Kidney glomerular epithelial cell (primary cell): ENCODE results near the gene CDHR1.

Experiments used
- DNase-seq: peaks from one replicate; lab custom pipeline; 2025; lab: John Stamatoyannopoulos, UW

The CDHR1 gene

DNA sequence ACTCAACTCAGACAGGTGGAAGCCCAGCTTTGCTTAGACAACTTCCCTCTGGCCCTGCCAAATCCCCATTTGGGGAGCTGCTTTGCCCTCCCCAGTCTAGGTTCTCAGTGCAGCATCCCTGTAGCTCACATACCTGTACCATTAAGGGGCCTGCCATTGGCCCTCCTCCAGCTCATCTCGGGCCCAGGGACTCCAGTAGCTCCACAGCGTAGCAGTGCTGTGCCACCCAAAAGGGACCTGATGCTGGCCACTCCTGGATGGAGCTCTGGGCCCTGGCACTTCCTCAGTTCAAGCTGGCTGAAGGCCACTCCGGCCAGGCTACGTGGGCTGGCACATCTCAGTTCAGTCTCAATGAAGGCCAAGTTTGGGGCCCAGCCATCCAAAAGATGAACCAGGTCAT is 39.6 kb downstream of the CDHR1 start:
- no peak for DNase-seq

DNA sequence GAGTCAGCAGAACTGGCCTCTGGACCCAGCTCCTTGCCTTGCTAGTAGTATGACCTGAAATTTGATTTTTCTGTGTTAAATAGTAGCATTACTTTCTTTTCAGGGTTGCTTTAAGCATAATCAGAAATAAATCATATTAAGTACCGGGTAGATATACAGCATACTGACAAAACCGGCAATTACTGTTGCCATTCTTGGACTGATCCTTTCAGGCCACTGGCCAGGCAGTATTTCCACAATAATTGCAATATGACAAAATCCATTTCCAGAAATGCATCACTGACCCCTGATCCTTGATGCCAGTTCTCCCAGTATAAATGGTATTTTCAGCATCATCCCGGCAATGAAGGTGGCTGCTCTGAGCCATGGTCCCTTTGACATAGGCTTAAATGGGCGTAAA is 40.1 kb downstream of the CDHR1 start:
- no peak for DNase-seq

DNA sequence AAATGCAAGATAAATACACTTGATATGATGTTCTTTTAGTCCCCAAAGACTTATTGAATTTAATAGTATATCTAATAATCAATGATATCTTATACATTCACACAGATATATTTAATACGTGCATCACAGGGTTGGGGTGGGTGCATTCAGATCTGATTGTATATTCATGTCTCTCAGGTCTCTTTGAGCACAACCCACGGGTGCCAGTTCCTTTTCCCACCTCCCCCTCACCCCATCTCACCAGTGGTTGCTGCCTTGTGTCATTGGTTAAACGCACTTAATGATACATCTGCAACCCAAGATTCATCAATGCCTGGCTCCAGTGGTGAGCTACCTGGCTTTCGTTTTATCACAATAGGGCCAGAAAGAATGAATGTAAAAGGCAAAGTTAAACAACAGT is 40.8 kb downstream of the CDHR1 start:
- DNase-seq: no peak

DNA sequence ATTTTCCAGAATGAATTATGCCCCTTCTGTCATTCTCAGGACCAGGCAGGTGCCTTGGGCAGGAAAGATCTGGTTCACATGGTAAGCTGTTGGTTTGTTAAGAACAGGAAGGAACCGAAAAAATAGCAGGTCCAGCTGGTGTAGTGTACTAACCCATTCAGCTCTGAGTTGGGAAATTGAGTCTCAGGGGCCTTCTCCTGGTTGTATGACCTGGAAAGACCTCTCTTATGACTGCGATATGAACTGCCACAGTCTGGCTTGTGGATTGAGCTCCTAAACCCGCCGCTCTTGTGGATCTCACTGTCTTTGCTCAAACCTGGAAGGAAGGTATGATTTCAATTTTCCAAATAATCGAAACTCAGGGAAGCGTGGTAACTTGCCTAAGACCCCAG is 42.5 kb downstream of the CDHR1 start:
- no peak for DNase-seq

DNA sequence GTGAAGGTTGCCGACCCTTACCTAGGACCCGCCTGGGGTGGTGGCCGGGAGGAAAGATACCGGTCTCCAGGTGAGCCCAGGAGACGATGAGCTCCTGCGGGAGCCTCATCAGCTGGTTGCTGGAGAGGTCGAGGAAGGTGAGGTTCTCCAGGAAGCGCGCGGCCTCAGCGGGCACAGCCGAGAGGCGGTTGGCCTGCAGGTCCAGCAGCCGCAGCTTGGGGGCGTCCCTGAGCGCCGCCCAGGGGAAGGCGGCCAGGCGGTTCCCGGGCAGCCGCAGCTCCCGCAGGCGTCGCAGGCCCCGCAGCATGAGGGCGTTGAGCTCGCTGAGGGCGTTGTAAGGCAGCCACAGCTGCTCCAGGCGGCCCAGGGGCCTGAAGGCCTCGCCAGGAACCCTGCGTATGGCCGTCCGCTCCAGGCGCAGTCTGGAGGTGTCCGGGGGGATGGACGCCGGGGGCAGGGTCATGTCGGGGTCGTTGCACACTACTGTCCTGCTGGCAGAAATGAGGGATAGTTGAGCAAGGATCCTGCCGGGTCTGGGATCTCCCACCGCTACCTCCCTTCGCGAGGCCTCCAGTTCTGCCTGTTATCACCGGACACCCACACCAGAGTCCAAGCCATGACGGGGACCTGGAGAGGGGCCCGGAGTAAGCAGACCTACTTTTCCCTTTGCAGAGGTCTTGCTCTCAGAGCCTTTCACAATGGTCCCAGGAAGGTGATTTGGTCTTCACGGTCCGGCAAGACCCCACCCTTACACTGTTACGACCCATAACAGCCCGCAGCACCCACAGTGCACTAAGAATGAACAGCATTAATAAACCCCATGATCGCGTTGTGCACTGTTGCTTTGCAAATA is 43.1 kb downstream of the CDHR1 start:
- no peak for DNase-seq

DNA sequence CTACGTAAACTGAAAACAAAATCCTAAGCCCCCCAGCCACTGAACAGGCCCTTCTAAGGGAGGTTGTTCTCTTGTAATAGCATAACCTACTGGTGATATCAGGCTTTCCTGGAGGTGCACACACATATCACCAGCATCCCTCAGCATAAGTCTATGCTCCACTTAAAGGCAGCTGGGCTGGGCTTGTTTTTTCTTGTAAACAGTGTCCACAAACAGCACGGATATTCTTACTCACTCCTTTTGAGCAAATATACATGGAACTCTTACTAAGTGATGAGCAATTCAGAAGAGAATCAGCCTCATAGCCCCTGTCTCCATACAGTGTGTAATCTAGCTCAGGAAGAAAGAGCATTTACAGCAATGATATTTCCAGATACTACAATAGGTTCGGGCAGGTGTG is 44.6 kb downstream of the CDHR1 start:
- no peak for DNase-seq

DNA sequence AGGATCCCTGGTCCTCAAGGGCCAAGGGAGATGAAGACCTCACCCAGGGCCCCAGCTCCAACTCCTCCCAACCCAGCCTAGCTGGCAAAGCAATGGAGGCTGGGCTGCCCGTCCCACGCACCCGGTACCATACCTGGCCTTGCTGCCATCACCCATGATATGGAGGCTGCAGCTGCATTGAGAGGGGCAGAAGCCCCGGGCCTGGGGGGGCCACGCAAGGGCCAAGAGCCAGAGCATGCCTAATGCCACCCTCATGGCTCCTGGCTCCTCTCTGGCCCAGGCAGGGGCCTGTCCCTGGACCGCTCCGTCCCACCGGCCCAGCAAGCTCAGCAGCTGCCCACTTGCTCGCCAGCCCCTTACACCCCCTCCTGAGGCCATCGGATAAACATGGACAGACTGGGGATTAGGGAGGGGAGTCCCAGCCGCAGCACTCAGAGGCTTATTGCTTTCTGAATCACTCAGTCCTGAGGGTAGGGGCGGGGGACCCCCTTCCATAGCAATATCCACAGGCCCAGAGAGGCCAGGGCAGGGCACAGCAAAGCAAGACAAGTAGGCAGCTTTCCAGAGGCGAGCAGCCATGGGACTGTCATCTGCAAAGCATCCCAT is 47.0 kb downstream of the CDHR1 start, which contains the start of gene LRIT1:
Gene LRIT1 (minus strand): TSS at position 362 of the 606 bp plus-strand sequence. CDS start 107 bp downstream, at position 255.
- DNase-seq: no peak

DNA sequence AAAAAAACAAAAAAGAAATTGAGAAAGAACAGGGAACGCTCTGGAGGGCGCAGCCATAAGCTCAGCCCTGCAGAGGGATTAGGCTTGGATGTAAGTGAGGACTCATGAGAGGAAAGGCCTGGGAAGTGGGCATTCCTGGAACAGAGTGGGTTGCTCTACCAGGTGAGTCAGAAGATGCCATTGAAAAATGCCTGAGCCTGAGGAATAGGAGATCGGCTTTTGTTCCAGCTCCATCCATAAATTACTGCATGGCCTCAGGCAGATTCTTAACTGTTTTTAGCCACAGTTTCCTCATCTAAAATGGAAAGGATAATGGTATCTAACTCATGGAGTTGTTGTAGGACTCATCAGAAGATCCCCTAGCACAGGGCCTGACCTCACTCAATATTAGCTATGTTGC is 49.4 kb downstream of the CDHR1 start:
- no peak for DNase-seq

DNA sequence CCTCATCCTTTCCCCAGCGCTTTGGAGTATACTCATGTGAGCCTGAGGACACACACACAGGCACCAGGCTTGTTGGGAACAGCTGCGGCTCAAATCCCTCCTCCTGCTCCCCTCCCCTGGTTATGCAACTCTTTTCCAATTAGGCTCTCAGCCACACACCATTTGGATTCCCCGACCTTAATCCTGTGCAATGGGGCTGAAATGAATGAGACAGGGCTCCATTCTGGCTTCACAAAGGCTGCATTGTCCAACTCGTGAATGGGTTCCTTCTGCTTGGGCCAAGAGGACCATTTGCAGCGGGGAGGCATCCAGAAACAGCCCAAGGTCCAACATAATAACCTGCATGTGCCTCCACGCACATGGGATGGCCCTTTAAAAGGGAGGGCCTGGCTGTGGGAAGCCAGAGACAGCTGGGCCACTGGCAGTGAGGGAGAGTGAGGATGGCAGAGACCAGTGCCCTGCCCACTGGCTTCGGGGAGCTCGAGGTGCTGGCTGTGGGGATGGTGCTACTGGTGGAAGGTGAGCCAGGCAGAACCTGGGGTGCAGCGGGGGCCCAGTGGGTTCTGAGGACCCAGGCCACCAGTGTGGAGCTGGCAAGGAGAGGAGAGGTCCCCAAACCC is 50.4 kb downstream of the CDHR1 start, which contains the start of gene RGR:
Gene RGR (plus strand): TSS at position 403 of the 620 bp plus-strand sequence. CDS start 38 bp downstream, at position 441.
- no peak for DNase-seq

DNA sequence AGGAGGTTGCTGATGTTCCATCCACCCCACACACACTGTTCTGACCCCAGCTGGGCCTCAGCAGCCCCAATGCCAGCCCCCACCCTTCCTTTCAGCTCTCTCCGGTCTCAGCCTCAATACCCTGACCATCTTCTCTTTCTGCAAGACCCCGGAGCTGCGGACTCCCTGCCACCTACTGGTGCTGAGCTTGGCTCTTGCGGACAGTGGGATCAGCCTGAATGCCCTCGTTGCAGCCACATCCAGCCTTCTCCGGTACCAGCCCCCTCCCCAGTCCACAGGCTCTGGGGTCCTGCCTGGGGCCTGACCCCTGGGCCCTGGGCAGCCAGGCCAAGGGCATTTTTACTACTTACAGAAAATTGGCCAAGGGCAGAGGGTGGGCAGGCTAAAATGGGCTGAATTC is 53.2 kb downstream of the CDHR1 start:
- DNase-seq: no peak

DNA sequence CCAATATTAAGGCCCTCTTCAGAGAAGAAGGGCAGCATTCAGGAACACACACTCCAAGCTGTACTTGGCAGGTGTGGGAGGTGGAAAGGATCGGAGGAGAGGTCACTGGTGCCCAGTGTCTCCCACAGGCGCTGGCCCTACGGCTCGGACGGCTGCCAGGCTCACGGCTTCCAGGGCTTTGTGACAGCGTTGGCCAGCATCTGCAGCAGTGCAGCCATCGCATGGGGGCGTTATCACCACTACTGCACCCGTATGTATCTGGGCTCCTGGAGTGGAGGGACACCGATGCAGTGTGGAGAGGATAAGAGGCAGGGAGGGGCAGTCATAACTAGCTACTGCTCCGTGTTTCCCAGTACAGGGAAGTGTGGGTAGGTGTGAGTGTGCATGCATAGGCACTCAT is 54.5 kb downstream of the CDHR1 start:
- no peak for DNase-seq

DNA sequence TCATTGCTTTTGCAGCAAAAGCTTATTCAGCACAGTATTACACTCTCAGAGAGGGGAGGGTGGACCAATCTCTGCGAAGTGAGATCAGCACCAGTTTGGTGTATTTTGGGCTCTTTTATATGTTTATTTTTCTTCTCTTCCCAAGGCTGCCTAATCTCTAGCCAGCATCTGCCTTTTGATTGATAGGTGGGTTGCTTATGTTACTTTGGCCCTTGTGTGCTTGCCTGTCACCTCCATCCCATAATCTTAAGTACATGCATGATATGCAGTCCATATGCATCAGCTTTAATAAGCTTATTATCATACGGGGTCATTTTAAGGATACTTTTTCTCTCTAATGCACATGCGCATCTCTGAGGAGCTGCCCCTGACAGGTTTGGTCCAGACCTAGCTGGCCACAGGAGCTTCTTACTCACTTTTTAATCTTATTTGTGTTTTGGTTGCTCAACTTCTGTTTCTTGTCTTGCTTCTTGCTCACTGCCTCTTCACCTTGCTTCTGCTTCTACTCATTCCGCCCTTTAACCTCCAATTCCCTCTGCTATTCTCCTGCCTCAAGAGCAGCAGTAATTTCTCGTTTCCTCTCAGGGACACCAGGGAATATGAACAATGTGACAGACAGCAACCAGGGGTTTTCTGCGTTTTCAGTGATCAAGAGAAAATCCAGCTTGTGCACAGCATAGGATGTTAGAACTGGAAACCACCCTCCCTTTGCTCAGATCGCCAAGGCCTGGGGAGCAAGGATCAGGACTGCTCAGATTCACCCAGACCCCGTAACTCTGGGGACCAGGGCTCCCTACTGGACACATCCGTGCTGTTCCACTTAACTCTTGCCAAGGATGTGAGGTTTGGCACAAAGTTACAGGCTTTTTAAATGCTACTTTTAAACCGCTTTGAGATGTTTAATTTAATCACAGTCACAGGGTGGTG is 60.5 kb downstream of the CDHR1 start:
- no peak for DNase-seq

DNA sequence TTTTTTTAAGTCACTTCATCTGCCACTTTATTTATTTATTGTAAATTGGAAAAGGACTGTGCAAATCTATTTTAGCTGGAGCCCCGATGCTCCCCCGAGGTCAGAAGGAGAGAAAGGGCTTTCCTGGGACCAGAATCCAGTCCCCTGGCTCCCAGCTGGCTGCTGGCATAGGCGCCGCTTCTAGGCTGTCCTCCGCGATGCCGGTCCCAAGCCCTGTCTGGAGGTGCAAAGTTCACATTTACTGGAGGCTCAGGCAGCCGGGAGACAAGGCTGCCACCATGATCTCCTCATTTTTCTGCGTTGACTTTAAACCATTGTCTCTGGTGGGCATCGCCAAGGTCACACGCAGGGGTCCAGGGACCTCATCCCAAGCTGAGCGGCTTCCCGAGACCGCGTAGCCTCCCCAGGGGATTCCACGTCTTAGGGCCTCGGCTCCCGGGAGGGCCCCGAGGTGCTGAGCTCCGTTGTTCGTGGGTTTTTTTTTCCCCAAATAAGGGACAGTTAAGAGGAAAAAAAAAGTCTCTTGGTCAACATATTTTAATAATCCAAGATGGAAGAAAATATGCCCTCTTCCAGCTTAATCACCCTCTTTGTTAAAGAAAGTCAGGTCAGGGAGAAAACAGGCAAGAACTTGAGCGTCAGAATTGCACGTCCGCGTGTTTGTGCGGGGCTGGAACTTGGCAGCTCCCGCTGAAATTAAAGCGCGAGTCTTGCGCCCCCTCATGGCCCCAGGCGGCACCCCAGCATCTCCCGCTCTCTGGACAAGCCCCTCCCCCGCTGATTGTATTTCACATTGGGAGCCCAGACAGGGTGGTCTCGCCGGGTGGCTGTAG is 62.4 kb downstream of the CDHR1 start:
- no peak for DNase-seq

DNA sequence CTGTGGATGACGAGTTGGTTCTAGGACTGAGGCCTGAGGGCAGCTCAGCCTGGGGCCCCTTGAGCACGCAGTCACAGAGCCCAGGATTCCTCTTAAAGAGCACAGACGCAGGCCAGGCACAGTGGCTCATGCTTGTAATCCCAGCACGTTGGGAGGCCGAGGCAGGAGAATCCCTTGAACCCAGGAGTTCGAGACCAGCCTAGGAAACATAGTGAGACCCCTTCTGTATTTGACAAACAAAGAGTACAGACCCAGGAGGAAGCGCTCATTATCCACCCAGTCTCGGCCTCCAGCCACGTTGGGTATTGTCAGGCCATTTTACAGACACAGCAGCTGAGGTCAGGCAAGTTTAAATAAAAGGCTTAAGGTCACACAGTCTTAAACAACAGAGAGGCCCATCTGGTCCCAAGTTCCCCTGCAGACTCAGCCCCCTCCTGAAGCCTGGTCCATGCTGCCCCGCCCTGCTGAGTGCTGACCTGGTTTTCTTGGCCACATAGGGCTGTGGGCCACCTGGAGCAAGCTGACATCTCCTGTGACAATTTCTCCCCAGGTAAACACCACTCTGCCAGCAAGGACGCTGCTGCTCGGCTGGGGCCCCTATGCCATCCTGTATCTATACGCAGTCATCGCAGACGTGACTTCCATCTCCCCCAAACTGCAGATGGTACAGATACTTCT is 63.1 kb downstream of the CDHR1 start:
- DNase-seq: no peak

DNA sequence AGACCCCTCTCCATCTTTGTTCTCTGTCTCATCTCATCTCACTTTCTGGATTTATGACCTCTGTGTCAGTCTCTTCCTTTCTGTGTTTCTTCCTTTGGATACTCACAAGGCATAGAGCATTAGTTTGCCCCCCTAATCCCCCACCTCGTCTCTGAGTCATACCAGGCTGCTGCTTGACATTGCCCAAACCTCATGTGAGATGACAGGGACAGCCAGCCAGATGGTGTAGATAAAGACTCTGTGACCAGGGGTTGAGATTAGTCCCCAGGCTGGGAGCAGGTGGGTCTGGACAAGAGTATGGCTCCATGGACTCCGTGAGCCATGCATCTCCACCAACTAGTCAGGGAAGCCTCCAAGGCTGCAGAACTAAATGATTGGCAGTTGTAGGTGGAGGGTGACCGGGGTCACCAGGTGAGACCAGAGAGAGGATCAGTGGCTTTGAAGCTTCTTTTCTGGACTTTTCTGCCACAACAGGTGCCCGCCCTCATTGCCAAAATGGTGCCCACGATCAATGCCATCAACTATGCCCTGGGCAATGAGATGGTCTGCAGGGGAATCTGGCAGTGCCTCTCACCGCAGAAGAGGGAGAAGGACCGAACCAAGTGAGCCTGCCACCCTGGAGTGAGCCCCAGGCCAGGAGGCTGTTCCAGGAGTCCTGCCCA is 63.8 kb downstream of the CDHR1 start:
- DNase-seq: no peak

DNA sequence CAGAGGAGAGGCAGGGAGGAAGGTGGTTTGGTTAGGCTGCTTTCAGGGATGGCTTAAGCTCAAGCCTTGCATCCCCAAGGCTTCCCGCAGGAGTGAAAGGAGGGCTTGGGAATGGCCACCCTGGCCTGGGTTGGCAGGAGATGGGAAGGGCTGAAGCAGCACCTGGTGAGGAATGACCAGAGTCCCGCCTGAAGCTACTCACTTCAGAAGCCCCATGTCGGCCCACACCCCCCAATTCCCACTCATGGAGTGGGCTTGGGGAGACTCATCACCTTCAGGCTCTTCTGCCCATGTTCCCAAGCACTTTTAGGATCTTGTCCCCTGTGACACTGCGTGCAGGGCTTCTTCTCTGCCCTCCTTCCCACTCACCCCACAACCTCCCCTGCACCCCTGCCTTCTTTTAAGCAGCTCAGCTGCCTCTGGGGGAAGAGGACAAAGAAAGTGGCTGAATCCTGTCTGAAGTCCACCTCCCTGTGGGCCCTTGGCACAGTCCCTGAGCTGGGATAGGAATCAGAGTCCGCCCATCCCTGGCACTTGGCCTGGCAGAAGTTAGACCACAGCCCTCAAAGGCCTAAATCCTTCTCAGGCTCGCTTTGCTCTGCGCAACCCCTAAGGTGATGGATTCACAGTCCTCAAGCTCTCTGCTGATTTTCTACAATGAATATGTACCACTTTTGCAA is 67.0 kb downstream of the CDHR1 start:
- DNase-seq: no peak

DNA sequence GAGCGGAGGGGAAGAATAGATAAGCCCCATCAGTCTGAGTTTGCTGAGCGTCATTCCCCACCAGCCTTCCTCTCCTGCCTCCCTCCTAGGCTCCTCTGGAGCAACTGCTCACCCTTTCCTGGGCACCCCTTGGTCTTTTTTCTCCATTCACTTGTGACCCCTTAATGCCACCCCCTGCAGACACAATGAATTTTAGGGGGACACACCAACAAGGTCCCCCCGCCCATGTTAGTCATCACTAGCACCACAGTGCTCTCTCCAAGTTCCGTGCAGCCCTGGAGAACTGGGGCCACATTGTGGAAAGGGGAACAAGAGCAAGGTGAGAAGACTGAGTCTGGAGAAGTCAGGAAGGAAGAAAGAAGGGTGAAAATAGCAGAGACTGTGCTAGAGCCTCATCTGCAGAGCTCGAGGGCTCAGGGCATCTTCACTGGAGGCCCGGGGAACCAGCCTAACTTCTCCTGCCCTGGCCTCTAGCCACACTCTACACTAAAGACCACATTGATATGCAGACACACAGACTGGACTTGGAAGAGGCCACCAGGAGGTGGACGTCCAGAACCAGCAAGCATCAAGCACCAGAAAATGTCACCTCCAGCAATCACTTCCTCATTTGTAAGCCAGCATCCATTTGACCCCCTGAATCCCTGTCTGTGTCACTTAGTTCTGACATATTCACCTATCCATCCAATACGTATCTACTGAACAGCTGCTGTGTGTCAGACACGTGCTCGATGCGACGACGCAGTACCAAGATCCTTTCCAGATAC is 68.0 kb downstream of the CDHR1 start:
- no peak for DNase-seq

DNA sequence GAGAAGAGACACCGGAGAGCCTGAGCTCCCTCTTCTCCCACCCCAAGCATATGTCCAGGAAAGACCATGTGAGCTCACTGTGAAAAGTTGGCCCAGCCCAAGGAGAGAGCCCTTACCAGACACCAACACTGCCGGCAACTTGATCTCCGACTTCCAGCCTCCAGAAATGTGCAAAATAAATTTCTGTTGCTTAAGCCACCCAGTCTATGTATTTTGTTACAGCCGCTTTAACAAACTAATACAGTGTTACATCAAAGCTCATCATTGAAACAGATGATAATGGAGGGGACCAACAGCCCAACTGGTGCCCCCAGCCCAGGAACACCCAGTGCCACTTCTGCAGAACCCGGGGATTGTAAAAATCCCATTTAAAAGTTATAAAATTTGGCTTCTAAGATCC is 69.4 kb downstream of the CDHR1 start:
- no peak for DNase-seq
